Mesenchymal stem cell (in vitro differentiated cells and primary cell): ENCODE measurements around the gene COG3.

Source experiments
- DNase-seq: peaks from one replicate; pipeline ENCODE4 v3.0.0-alpha.2; 2013
- H2AFZ ChIP-seq: one replicate; pipeline ENCODE4 v1.6.1; 2013; ENCODE audit warnings: low read depth, mild to moderate bottlenecking, control low read depth, inconsistent platforms, low read length, moderate library complexity
- H2AK5ac ChIP-seq: 2 replicates; pipeline ENCODE4 v1.6.1; 2013; ENCODE audit warnings: low read length, moderate library complexity, mild to moderate bottlenecking, inconsistent platforms; ENCODE audit not compliant: severe bottlenecking
- H2BK120ac ChIP-seq: one replicate; pipeline ENCODE4 v1.6.1; 2013; ENCODE audit warnings: low read depth, mild to moderate bottlenecking, inconsistent platforms, low read length, moderate library complexity
- H2BK12ac ChIP-seq, 2 experiments: one replicate each; pipeline ENCODE4 v1.6.1; 2013; ENCODE audit warnings: inconsistent platforms in 2 of 2, low read length in 2 of 2, mild to moderate bottlenecking in 2 of 2, moderate library complexity in 2 of 2, control low read depth in 1 of 2
- H2BK15ac ChIP-seq: one replicate; pipeline ENCODE4 v1.6.1; 2013; ENCODE audit warnings: mild to moderate bottlenecking, low read depth, inconsistent platforms; ENCODE audit not compliant: poor library complexity, severe bottlenecking
- H2BK5ac ChIP-seq: 2 replicates; pipeline ENCODE4 v1.6.1; 2013; ENCODE audit warnings: low read depth, mild to moderate bottlenecking, low read length, control low read depth, inconsistent platforms; ENCODE audit not compliant: poor library complexity, severe bottlenecking
- H3K14ac ChIP-seq, 2 experiments: one replicate each; pipeline ENCODE4 v1.6.1; 2013; ENCODE audit warnings: inconsistent platforms in 2 of 2, low read length in 2 of 2, control low read depth in 1 of 2, mild to moderate bottlenecking in 1 of 2, moderate library complexity in 1 of 2
- H3K18ac ChIP-seq, 2 experiments: one replicate each; pipeline ENCODE4 v1.6.1; 2013; ENCODE audit warnings: inconsistent platforms in 2 of 2, low read length in 2 of 2, control low read depth in 1 of 2, low read depth in 1 of 2, mild to moderate bottlenecking in 1 of 2
- H3K23ac ChIP-seq, 2 experiments: one replicate each; pipeline ENCODE4 v1.6.1; 2013; ENCODE audit warnings: inconsistent platforms in 2 of 2, low read length in 2 of 2, mild to moderate bottlenecking in 2 of 2, moderate library complexity in 2 of 2, control low read depth in 1 of 2
- H3K27ac ChIP-seq: 2 replicates; pipeline ENCODE4 v1.5.1; 2013; ENCODE audit warnings: mild to moderate bottlenecking, moderate library complexity, low read length, control low read depth, inconsistent platforms; ENCODE audit not compliant: poor library complexity, severe bottlenecking
- H3K27me3 ChIP-seq, 2 experiments: 2 replicates each; pipeline versions ENCODE4 v1.6.1 to v1.7.0; 2013; ENCODE audit warnings: low read length in 2 of 2, mild to moderate bottlenecking in 2 of 2, moderate library complexity in 2 of 2, control low read depth in 1 of 2, inconsistent platforms in 1 of 2; ENCODE audit not compliant: control insufficient read depth in 1 of 2, insufficient read depth in 1 of 2
- H3K36me3 ChIP-seq, 2 experiments: 2 replicates each; pipeline versions ENCODE4 v1.6.1 to v1.7.0; 2013; ENCODE audit warnings: low read length in 2 of 2, control low read depth in 1 of 2, inconsistent platforms in 1 of 2, low read depth in 1 of 2, mild to moderate bottlenecking in 1 of 2; ENCODE audit not compliant: insufficient read depth in 2 of 2, control insufficient read depth in 1 of 2
- H3K4ac ChIP-seq, 2 experiments: one replicate each; pipeline ENCODE4 v1.6.1; 2013; ENCODE audit warnings: inconsistent platforms in 2 of 2, low read length in 2 of 2, mild to moderate bottlenecking in 2 of 2, moderate library complexity in 2 of 2, control low read depth in 1 of 2, low read depth in 1 of 2
- H3K4me1 ChIP-seq: 2 replicates; pipeline ENCODE4 v1.6.1; 2013; ENCODE audit warnings: low read depth, low read length, control low read depth; ENCODE audit not compliant: control insufficient read depth, insufficient read depth
- H3K4me2 ChIP-seq: 2 replicates; pipeline ENCODE4 v1.6.1; 2013; ENCODE audit warnings: low read length, mild to moderate bottlenecking, inconsistent platforms; ENCODE audit not compliant: poor library complexity, severe bottlenecking
- H3K4me3 ChIP-seq, 2 experiments: 2 replicates each; pipeline versions ENCODE4 v1.5.1 to v1.7.0; 2013; ENCODE audit warnings: low read length in 2 of 2, mild to moderate bottlenecking in 2 of 2, control low read depth in 1 of 2, low read depth in 1 of 2; ENCODE audit not compliant: insufficient read depth in 1 of 2
- H3K79me1 ChIP-seq: replicated peaks from 2 replicates; pipeline ENCODE4 v1.6.1; 2013; ENCODE audit warnings: mild to moderate bottlenecking, control low read depth, low read length, inconsistent platforms; ENCODE audit not compliant: poor library complexity, severe bottlenecking
- H3K9ac ChIP-seq: 2 replicates; pipeline ENCODE4 v1.7.0; 2013; ENCODE audit warnings: mild to moderate bottlenecking, low read length, moderate library complexity
- H3K9me3 ChIP-seq: 2 replicates; pipeline ENCODE4 v1.7.0; 2013; ENCODE audit warnings: mild to moderate bottlenecking, low read length; ENCODE audit not compliant: control insufficient read depth
- H4K8ac ChIP-seq: one replicate; pipeline ENCODE4 v1.6.1; 2013; ENCODE audit warnings: inconsistent platforms, mild to moderate bottlenecking, low read length, moderate library complexity
- H4K91ac ChIP-seq: one replicate; pipeline ENCODE4 v1.6.1; 2013; ENCODE audit warnings: mild to moderate bottlenecking, low read length, inconsistent platforms
- WGBS: methylation state at CpG from one replicate; pipeline ENCODE4 v1.1.7; 2013; ENCODE audit warnings: mixed read lengths; 5-methylcytosine and 5-hydroxymethylcytosine counted together

COG3 gene

GRCh38 chr13:45529758-45530157 is 65.0 kb downstream of the COG3 start:
- H3K4me2 ChIP-seq = no peak overlapping the region
- H2AFZ ChIP-seq = no peak overlapping the region
- no peak overlapping the region for H4K8ac ChIP-seq
- H2BK15ac ChIP-seq = no peak overlapping the region
- H3K27me3 ChIP-seq = no peaks in the 10 kb centered on the region
- no peak overlapping the region for H3K18ac ChIP-seq
- peaks cover 20% of the 10 kb centered on the region for H3K79me1 ChIP-seq
- no peak overlapping the region for H3K4ac ChIP-seq
- DNase-seq = no peak
- no peak overlapping the region for H2BK12ac ChIP-seq
- H2BK120ac ChIP-seq = no peak overlapping the region
- no peak overlapping the region for H3K23ac ChIP-seq
- H3K9ac ChIP-seq = no peak overlapping the region
- H3K4me3 ChIP-seq = no peak overlapping the region
- H3K9me3 ChIP-seq = no peaks in the 10 kb centered on the region
- H3K14ac ChIP-seq = no peak overlapping the region
- no peak overlapping the region for H2AK5ac ChIP-seq
- no peak overlapping the region for H2BK5ac ChIP-seq
- no peak overlapping the region for H3K27ac ChIP-seq
- H3K4me1 ChIP-seq = no peaks in the 10 kb centered on the region
- no CpG with 5 or more reads among the region's 3 CpGs for WGBS
- H3K36me3 ChIP-seq = peaks cover 21 to 88% of the 10 kb centered on the region in 2 experiments
- no peak overlapping the region for H4K91ac ChIP-seq

GRCh38 chr13:45534604-45535003 is 69.9 kb downstream of the COG3 start:
- no peak overlapping the region for H3K4ac ChIP-seq
- 95% methylated on average over 9 of the region's 9 CpGs for WGBS
- no peak overlapping the region for H4K8ac ChIP-seq
- H2AFZ ChIP-seq = no peak overlapping the region
- H2AK5ac ChIP-seq = no peak overlapping the region
- H3K36me3 ChIP-seq = peaks cover 34 to 77% of the 10 kb centered on the region in 2 experiments
- H3K14ac ChIP-seq = no peak overlapping the region
- no peak overlapping the region for H3K4me2 ChIP-seq
- no peak for DNase-seq
- no peak overlapping the region for H2BK5ac ChIP-seq
- H3K18ac ChIP-seq = no peak overlapping the region
- H3K27me3 ChIP-seq = no peaks in the 10 kb centered on the region
- no peaks in the 10 kb centered on the region for H3K9me3 ChIP-seq
- no peak overlapping the region for H4K91ac ChIP-seq
- no peak overlapping the region for H2BK120ac ChIP-seq
- no peak overlapping the region for H2BK12ac ChIP-seq
- H3K9ac ChIP-seq = no peak overlapping the region
- H2BK15ac ChIP-seq = no peak overlapping the region
- peaks cover 12% of the 10 kb centered on the region for H3K79me1 ChIP-seq
- no peaks in the 10 kb centered on the region for H3K4me1 ChIP-seq
- no peak overlapping the region for H3K4me3 ChIP-seq
- H3K23ac ChIP-seq = no peak overlapping the region
- H3K27ac ChIP-seq = no peak overlapping the region

GRCh38 chr13:45536224-45536623 is 71.5 kb downstream of the COG3 start:
- Histone ChIP-seq H3K9ac (no peak overlapping the region), H3K23ac (no peak overlapping the region), H2AFZ (no peak overlapping the region), H3K27me3 (no peaks in the 10 kb centered on the region), H3K36me3 (peaks cover 34 to 61% of the 10 kb centered on the region in 2 experiments), H2BK5ac (no peak overlapping the region), H2BK12ac (no peak overlapping the region), H3K4me3 (no peak overlapping the region), H2BK15ac (no peak overlapping the region), H3K27ac (no peak overlapping the region), H3K9me3 (no peaks in the 10 kb centered on the region), H2BK120ac (no peak overlapping the region), H3K4me1 (no peaks in the 10 kb centered on the region), H3K18ac (no peak overlapping the region), H3K4me2 (no peak overlapping the region), H3K4ac (no peak overlapping the region), H4K91ac (no peak overlapping the region), H3K79me1 (peaks cover 8% of the 10 kb centered on the region), H3K14ac (no peak overlapping the region), H2AK5ac (no peak overlapping the region), H4K8ac (no peak overlapping the region)
- DNase-seq = no peak
- WGBS = no CpG with 5 or more reads among the region's 2 CpGs

- Histone ChIP-seq H3K4me1 (no peaks in the 10 kb centered on the region), H4K91ac (no peak overlapping the region), H3K23ac (no peak overlapping the region), H3K27me3 (no peaks in the 10 kb centered on the region), H4K8ac (no peak overlapping the region), H3K4ac (no peak overlapping the region), H2AFZ (no peak overlapping the region), H2AK5ac (no peak overlapping the region), H2BK12ac (no peak overlapping the region), H2BK5ac (no peak overlapping the region), H3K4me3 (no peak overlapping the region), H3K18ac (no peak overlapping the region), H2BK120ac (no peak overlapping the region), H3K9ac (no peak overlapping the region), H3K4me2 (no peak overlapping the region), H2BK15ac (no peak overlapping the region), H3K27ac (no peak overlapping the region), H3K36me3 (peaks cover 29 to 50% of the 10 kb centered on the region in 2 experiments), H3K79me1 (peaks cover 5% of the 10 kb centered on the region), H3K9me3 (no peaks in the 10 kb centered on the region), H3K14ac (no peak overlapping the region)
- DNase-seq = no peak
- 100% methylated on average over 1 of the region's 1 CpG for WGBS
Measured at GRCh38 chr13:45537516-45537915, 72.8 kb downstream of the COG3 start.
